ENCODE measurements around the gene UBE3D. TPM values are rescaled to one million over a fixed set of nuclear protein-coding genes. Genes with fewer than 3 reads are reported as not detected.

Gene UBE3D
- polyA plus RNA-seq, 3 donors from 2014 or later = 3.1 to 4.1 (median 3.2) TPM

DNA sequence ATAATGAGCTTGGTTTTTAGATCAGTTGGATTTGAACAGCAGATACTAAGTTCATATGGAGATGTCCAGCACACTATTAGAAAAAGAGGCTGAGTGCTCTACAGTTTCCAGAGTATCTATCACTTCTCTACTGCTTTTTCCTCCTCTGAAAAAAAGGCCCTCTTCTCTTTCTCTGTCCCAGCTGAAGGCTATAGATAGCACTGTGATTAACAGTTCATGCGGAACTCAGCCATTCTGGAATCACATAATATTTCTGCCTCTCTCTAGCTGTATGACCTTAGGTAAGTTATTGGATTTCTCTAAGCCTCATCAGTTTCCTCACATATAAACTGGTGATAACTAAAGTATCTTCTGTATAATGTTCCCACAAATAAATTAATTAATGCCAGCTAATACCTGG, 184.1 kb downstream of the UBE3D start:
- H3K9me3 Mint-ChIP-seq = peaks cover 0 to 2% (median 0%) of the 10 kb centered on the region in 6 donors
- no peak overlapping the region for H3K4me3 Mint-ChIP-seq
- H3K27ac Mint-ChIP-seq = no peak overlapping the region
- no peaks in the 10 kb centered on the region for H3K4me1 Mint-ChIP-seq
- H3K36me3 Mint-ChIP-seq = no peaks in the 10 kb centered on the region
- DNase-seq = no peak
- peaks cover 2 to 4% (median 2%) of the 10 kb centered on the region in 3 donors for H3K27me3 Mint-ChIP-seq (ENCODE audit: low read depth in 3 of 3)

GRCh38 chr6:82878812-82879211, 186.8 kb downstream of the UBE3D start:
- Mint-ChIP-seq H3K4me3 (no peak overlapping the region), H3K36me3 (no peaks in the 10 kb centered on the region), H3K27me3 (ENCODE audit: low read depth in 3 of 3) (peaks cover 1 to 2% (median 2%) of the 10 kb centered on the region in 3 donors)

DNA sequence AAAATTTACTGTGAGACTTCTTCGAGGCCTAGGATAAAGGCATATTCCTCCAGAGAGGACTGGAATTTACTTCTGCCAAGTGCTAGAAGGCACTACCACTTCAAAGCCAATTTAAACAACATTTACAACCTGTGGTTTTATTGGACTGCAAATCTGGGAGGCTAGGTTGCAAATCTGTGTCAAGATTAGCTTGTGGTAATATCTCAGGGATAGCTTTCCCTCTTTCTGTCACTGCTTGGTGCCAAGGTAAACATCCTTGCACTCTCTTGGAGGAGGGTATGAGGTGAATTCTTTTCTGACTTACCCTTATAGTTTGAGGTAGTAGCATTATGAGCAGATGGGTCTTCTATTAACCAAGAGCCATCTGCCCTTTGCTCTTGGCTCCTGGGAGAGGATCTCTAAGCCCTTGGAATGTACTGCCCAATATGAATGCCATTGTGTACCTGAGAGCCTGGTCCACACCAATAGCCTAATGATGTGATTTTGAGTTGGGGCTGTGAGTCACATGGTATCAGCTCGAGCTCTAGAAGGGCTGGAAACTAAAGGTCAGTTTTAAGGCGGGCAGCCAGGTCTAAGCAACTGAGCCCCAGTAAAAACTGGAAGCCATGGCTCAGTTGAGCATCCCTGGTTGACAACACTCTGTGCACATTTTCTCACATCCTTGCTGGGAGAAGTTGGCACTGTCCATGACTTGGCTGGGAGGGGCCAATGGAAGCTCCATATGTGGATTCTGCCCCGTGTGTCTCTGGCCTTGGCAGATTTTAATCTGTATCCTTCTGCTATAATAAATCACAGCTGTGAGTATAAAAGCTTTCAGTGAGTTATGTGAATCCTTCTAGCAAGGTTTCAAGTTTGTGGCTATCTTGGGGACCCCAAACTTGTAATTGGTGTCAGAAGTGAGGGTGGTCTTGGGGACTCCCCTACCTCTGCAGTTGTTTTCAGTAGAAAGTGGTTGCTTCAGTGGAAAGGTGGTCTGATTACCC, 188.1 kb downstream of the UBE3D start:
- Mint-ChIP-seq H3K4me1 (no peaks in the 10 kb centered on the region), H3K4me3 (no peak overlapping the region), H3K9me3 (peaks cover 0 to 3% (median 0%) of the 10 kb centered on the region in 6 donors)

More at GRCh38 chr6:82878812-82879211, 186.8 kb downstream of the UBE3D start:
- Mint-ChIP-seq H3K4me1 (no peaks in the 10 kb centered on the region), H3K9me3 (peaks cover 0 to 3% (median 0%) of the 10 kb centered on the region in 6 donors), H3K27ac (no peak overlapping the region)
- DNase-seq = no peak

DNA sequence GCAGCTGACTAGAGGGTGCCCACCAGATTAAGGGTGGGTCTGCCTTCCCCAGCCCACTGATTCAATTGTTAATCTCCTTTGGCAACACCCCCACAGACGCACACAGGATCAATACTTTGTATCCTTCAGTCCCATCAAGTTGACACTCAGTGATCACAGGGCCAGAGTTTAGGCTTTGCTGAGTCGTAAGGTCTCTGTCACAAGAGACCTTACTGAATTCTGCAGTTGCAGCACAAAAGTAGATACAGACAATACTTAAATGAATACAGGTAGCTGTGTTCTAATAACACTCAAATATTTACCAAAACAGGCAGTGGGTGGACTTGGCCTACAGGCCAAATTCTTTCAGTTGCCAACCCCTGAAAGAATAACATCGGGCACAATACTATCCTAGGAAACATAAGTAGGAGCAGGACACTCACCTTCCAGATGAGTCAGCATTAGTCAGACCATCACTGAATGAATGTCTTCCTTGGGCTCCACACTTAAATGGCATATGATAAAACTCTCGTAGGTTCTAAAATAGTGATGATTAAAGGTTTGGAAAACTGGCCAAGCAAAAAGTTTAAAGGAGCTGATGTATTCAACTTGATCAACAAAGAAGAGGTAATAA, 190.0 kb downstream of the UBE3D start:
- no peak for DNase-seq
- Mint-ChIP-seq H3K36me3 (no peaks in the 10 kb centered on the region), H3K27ac (no peak overlapping the region), H3K4me1 (no peaks in the 10 kb centered on the region), H3K9me3 (peaks cover 0 to 3% (median 0%) of the 10 kb centered on the region in 6 donors), H3K27me3 (ENCODE audit: low read depth in 3 of 3) (peaks cover 0 to 7% (median 1%) of the 10 kb centered on the region in 3 donors), H3K4me3 (no peak overlapping the region)

More for the DNA sequence above, 188.1 kb downstream of the UBE3D start:
- Mint-ChIP-seq H3K27ac (no peak overlapping the region), H3K36me3 (no peaks in the 10 kb centered on the region), H3K27me3 (ENCODE audit: low read depth in 3 of 3) (peaks cover 0 to 4% (median 1%) of the 10 kb centered on the region in 3 donors)
- DNase-seq = no peak

- Mint-ChIP-seq H3K27ac (no peak overlapping the region), H3K9me3 (peaks cover 0 to 3% (median 0%) of the 10 kb centered on the region in 6 donors)
Measured at GRCh38 chr6:82874867-82875266, 190.8 kb downstream of the UBE3D start.

DNA sequence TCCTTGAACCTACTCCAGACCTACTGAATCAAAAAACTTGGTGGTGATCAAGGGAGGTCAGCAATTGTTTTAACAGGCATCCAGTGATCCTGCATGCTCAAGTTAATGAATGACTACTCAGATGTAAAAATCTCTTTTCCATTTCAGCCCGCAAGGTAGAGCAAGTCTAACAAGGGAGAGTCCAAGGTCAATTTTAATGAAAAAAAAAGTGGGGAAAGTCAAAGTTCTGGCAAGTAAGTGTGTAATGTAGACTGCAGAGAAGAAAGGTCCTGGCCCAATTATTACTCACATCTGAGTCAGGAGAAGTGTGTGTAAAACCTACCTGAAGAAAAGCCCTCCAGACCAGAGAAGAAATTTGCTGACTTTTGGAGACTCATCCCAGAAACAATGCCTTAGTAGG, 193.5 kb downstream of the UBE3D start:
- Mint-ChIP-seq H3K4me1 (no peaks in the 10 kb centered on the region), H3K36me3 (no peaks in the 10 kb centered on the region), H3K4me3 (no peak overlapping the region), H3K27me3 (ENCODE audit: low read depth in 3 of 3) (peaks cover 0 to 8% (median 0%) of the 10 kb centered on the region in 3 donors), H3K27ac (no peak overlapping the region), H3K9me3 (peaks cover 0 to 5% (median under 1%) of the 10 kb centered on the region in 6 donors)
- no peak for DNase-seq

More at GRCh38 chr6:82874867-82875266, 190.8 kb downstream of the UBE3D start:
- Mint-ChIP-seq H3K27me3 (ENCODE audit: low read depth in 3 of 3) (peaks cover 0 to 7% (median 0%) of the 10 kb centered on the region in 3 donors), H3K4me3 (no peak overlapping the region), H3K4me1 (no peaks in the 10 kb centered on the region), H3K36me3 (no peaks in the 10 kb centered on the region)
- DNase-seq = no peak

DNA sequence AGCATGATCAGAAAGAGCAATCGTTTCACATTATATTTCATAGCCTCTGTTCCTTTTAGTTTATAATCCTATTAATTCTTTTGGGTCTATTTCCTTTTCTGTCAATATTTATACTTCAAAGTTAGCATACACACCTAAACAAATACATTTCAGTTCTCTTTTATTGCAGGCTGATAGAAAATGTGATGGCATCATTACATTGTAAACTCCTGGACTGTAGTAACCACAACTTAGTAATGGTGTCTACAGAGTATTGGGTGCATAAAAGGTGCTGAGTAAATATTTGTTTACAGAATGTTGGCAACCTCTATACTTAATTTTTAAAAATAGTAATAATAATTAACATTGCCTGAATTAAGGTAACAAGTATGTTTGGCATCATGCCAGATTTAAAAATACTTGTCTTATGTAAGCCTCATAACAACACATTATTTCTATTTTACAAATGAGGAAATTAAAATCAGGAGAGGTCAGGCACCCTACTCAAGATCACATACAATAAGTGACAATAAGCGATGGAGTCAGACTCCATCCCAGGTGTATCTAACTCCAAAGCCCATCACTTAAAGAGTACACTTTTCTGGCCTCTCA, 195.0 kb downstream of the UBE3D start:
- no peak overlapping the region for H3K4me3 Mint-ChIP-seq
- no peaks in the 10 kb centered on the region for H3K4me1 Mint-ChIP-seq
- H3K9me3 Mint-ChIP-seq = peaks cover 0 to 6% (median 2%) of the 10 kb centered on the region in 6 donors
- DNase-seq = no peak
- H3K36me3 Mint-ChIP-seq = no peaks in the 10 kb centered on the region
- no peak overlapping the region for H3K27ac Mint-ChIP-seq
- peaks cover 0 to 8% (median 0%) of the 10 kb centered on the region in 3 donors for H3K27me3 Mint-ChIP-seq (ENCODE audit: low read depth in 3 of 3)

DNA sequence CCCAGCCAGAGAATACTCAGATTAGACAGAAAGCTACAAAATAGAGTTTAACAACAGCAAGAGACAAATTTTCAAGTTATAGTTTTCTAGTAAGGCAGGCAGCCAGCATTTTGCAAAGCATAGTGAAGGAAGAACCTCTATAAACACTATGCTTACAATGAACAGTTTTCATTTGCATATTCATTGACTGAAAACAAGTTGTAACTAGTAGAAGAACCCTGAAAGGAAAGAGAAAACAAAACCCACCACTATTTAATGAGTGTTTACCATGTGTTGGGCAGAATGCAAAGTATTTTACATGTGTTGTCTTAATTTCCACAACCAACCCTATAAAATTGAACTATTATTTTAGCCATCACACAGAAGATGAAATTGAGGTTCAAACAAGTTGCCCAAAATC, 196.1 kb downstream of the UBE3D start:
- no peaks in the 10 kb centered on the region for H3K36me3 Mint-ChIP-seq

GRCh38 chr6:82867946-82868345, 197.7 kb downstream of the UBE3D start:
- Mint-ChIP-seq H3K4me1 (no peaks in the 10 kb centered on the region), H3K27ac (no peak overlapping the region), H3K4me3 (no peak overlapping the region), H3K9me3 (peaks cover 0 to 9% (median 2%) of the 10 kb centered on the region in 6 donors), H3K36me3 (no peaks in the 10 kb centered on the region), H3K27me3 (ENCODE audit: low read depth in 3 of 3) (peaks cover 0 to 5% (median 0%) of the 10 kb centered on the region in 3 donors)
- DNase-seq = no peak

More for the DNA sequence above, 196.1 kb downstream of the UBE3D start:
- Mint-ChIP-seq H3K4me3 (no peak overlapping the region), H3K27ac (no peak overlapping the region), H3K27me3 (ENCODE audit: low read depth in 3 of 3) (peaks cover 0 to 8% (median 0%) of the 10 kb centered on the region in 3 donors), H3K9me3 (peaks cover 0 to 4% (median 2%) of the 10 kb centered on the region in 6 donors), H3K4me1 (no peaks in the 10 kb centered on the region)
- no peak for DNase-seq

DNA sequence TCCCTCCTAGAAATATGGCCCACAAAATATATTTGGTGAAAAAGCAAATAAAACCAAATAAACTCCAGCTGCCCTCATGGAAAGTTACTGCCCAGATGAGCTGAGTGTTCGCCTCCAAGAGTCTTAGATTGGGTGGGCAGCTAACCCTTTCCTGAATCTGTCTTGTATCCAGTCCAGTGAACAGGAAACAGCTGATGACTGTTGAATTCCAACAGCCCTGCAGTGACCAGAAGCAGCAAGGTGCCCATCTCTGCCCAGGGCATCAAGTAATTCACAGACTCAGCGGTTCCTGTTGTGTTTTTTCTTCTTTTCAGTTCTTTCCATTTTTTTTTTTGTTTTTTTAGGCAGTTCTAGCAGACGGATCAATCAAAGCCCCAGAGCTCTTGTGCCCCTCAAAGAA, 199.2 kb downstream of the UBE3D start:
- H3K4me3 Mint-ChIP-seq = no peak overlapping the region

DNA sequence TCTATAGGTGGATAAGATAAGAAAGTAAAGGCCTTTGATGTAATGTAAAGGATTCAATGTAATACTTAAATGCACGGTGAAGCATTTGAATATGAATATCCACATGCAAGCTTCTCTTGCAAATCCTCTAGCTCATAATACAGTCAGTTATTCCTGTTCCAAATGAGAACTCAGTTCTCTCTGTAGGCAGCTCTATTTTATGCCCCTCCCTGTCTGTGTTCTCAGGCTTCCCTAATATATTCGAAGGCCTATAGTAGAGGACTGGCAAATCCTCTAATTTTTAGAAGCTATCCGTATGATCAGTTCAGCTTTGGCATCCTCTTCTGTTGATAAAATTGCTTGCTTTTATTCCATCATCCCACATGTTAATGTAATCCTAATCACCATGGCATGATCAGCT, 200.2 kb downstream of the UBE3D start:
- Mint-ChIP-seq H3K9me3 (peaks cover 0 to 9% (median 2%) of the 10 kb centered on the region in 6 donors), H3K4me3 (no peak overlapping the region), H3K4me1 (no peaks in the 10 kb centered on the region), H3K27me3 (ENCODE audit: low read depth in 3 of 3) (peaks cover 0 to 3% (median 2%) of the 10 kb centered on the region in 3 donors), H3K36me3 (no peaks in the 10 kb centered on the region), H3K27ac (no peak overlapping the region)
- DNase-seq = no peak

More for the DNA sequence above, 199.2 kb downstream of the UBE3D start:
- Mint-ChIP-seq H3K4me1 (no peaks in the 10 kb centered on the region), H3K27me3 (ENCODE audit: low read depth in 3 of 3) (peaks cover 0 to 3% (median 0%) of the 10 kb centered on the region in 3 donors), H3K9me3 (peaks cover 0 to 9% (median 2%) of the 10 kb centered on the region in 6 donors), H3K36me3 (no peaks in the 10 kb centered on the region), H3K27ac (no peak overlapping the region)
- no peak for DNase-seq

- Mint-ChIP-seq H3K27me3 (ENCODE audit: low read depth in 3 of 3) (peaks cover 0 to 3% (median 2%) of the 10 kb centered on the region in 3 donors), H3K4me1 (no peaks in the 10 kb centered on the region), H3K36me3 (no peaks in the 10 kb centered on the region), H3K4me3 (no peak overlapping the region), H3K27ac (no peak overlapping the region), H3K9me3 (peaks cover 0 to 9% (median 1%) of the 10 kb centered on the region in 6 donors)
- DNase-seq = no peak
Measured at GRCh38 chr6:82863781-82864180, 201.9 kb downstream of the UBE3D start.

DNA sequence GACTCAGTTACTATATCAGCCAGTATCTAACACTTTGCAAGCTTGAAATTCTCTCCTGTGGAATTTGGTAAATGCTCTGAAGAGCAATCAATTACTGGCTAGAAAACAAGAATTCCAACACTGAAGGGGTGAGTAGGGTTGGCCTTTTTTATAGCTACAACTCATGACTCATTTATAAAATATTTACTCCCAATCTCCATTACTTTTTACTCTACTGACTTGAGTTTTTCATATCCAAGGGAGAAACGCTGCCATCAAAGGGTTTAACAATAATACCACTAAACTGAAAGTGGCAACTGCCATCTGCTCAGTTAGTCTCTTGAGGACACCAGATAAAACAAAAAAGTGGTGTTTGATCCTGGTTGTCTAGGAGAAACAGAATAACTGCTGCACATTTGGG, 203.1 kb downstream of the UBE3D start:
- Mint-ChIP-seq H3K27ac (no peak overlapping the region), H3K4me3 (no peak overlapping the region), H3K36me3 (no peaks in the 10 kb centered on the region), H3K27me3 (ENCODE audit: low read depth in 3 of 3) (peaks cover 0 to 2% (median 0%) of the 10 kb centered on the region in 3 donors), H3K9me3 (peaks cover 0 to 9% (median under 1%) of the 10 kb centered on the region in 6 donors), H3K4me1 (no peaks in the 10 kb centered on the region)
- no peak for DNase-seq
